ENCODE measurements around the gene SRSF10. TPM values are rescaled to one million over a fixed set of nuclear protein-coding genes. Genes with fewer than 3 reads are reported as not detected.

SRSF10 gene
- total and polyA plus RNA-seq, 2 donors from 2014 or later: 48.5 to 96.2 TPM

DNA sequence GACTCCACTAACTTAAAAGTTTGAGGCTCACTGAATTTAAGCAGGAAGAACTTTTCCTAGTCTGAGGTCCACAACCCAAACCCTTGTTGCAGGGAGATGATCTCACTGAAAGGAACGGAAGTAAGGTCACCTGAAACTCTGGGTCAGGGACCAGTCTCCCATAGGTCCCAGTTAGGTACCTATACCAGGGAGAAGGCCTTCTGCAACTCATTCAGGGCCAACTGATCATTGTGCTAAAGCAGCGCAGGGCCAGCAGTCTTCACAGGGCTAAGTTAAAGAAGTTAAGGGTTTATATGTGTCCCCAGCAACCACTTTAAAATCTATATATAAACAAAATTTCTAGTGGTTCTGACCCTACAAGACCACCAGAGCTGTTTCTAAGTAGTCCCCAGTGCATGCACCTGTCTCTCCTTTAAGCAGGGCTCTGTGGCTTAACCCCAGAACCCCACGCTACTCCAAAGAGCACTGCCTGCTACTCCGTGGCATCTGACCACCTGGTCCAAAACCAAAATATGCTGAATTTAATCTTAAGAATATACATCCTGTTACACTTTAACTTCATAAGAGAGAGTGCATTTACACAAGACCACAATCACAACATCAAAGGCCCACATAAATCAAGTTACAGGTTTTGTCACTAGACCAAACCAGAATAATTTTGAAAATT, 2.8 kb downstream of the SRSF10 start:
- no peak for FAIRE-seq
- no peak overlapping the region for H3K27ac ChIP-seq (ENCODE audit: low read depth in 2 of 2, low read length in 2 of 2)

DNA sequence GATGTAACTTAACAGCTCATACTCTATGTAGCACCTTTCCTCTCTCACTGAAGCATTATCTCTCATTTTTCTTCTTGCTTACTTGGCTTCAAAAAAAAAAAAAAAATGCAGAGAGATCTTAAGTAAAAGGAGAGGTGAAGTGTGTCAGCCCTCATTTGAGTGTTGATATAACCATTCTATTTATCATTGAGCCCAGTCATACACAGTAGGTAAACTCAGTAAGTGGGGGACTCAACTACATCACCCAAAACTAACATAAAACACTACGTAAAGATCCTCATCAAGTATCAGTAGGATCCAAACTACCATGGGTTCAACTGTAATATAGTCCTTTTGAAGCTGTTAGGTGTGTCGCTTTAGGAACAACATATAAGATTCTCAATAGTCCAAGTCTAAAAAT, 12.3 kb downstream of the SRSF10 start:
- no peak for DNase-seq
- TF ChIP-seq, protein P1, sequence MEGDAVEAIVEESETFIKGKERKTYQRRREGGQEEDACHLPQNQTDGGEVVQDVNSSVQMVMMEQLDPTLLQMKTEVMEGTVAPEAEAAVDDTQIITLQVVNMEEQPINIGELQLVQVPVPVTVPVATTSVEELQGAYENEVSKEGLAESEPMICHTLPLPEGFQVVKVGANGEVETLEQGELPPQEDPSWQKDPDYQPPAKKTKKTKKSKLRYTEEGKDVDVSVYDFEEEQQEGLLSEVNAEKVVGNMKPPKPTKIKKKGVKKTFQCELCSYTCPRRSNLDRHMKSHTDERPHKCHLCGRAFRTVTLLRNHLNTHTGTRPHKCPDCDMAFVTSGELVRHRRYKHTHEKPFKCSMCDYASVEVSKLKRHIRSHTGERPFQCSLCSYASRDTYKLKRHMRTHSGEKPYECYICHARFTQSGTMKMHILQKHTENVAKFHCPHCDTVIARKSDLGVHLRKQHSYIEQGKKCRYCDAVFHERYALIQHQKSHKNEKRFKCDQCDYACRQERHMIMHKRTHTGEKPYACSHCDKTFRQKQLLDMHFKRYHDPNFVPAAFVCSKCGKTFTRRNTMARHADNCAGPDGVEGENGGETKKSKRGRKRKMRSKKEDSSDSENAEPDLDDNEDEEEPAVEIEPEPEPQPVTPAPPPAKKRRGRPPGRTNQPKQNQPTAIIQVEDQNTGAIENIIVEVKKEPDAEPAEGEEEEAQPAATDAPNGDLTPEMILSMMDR (IDR thresholded peaks at IDR 0.05; ENCODE audit: borderline replicate concordance, extremely low read depth, insufficient read depth): no peak
- no peak for FAIRE-seq
- Histone ChIP-seq H3K9me3 (ENCODE audit: control insufficient read depth in 2 of 3, insufficient read depth in 1 of 3, low read length in 3 of 3) (no peaks in the 10 kb centered on the region), H3K4me3 (ENCODE audit: low read length in 3 of 3) (no peak overlapping the region), H3K27me3 (ENCODE audit: control insufficient read depth, insufficient read depth, low read length) (no peaks in the 10 kb centered on the region), H3K36me3 (ENCODE audit: control insufficient read depth in 2 of 3, insufficient read depth in 3 of 3, low read length in 3 of 3) (peaks cover 6 to 37% (median 9%) of the 10 kb centered on the region in 3 donors), H3K9ac (ENCODE audit: low read length in 3 of 3) (no peak overlapping the region), H3K27ac (ENCODE audit: low read depth in 2 of 2, low read length in 2 of 2) (no peak overlapping the region), H3K4me1 (ENCODE audit: control insufficient read depth in 2 of 3, insufficient read depth in 2 of 3, low read depth in 1 of 3, low read length in 3 of 3) (no peaks in the 10 kb centered on the region)
- intact Hi-C loops (cut with DNase I): no loop called here

More for the DNA sequence above, 2.8 kb downstream of the SRSF10 start:
- intact Hi-C loops (cut with DNase I): no loop called here
- Histone ChIP-seq H3K9ac (ENCODE audit: low read length in 3 of 3) (no peak overlapping the region), H3K9me3 (ENCODE audit: control insufficient read depth in 2 of 3, insufficient read depth in 1 of 3, low read length in 3 of 3) (no peaks in the 10 kb centered on the region), H3K4me1 (ENCODE audit: control insufficient read depth in 2 of 3, insufficient read depth in 2 of 3, low read depth in 1 of 3, low read length in 3 of 3) (peaks cover 0 to 17% (median 7%) of the 10 kb centered on the region in 3 donors), H3K4me3 (ENCODE audit: low read length in 3 of 3) (no peak overlapping the region), H3K27me3 (ENCODE audit: control insufficient read depth, insufficient read depth, low read length) (no peaks in the 10 kb centered on the region), H3K36me3 (ENCODE audit: control insufficient read depth in 2 of 3, insufficient read depth in 3 of 3, low read length in 3 of 3) (peaks cover 0 to 6% (median 0%) of the 10 kb centered on the region in 3 donors)
- no peak for DNase-seq
- TF ChIP-seq, protein P1 (IDR thresholded peaks at IDR 0.05; ENCODE audit: borderline replicate concordance, extremely low read depth, insufficient read depth): no peak

- TF ChIP-seq, protein P1 (IDR thresholded peaks at IDR 0.05; ENCODE audit: borderline replicate concordance, extremely low read depth, insufficient read depth): no peak
- FAIRE-seq: no peak
- DNase-seq: no peak
- Histone ChIP-seq H3K9ac (ENCODE audit: low read length in 3 of 3) (no peak overlapping the region), H3K9me3 (ENCODE audit: control insufficient read depth in 2 of 3, insufficient read depth in 1 of 3, low read length in 3 of 3) (no peaks in the 10 kb centered on the region), H3K27me3 (ENCODE audit: control insufficient read depth, insufficient read depth, low read length) (no peaks in the 10 kb centered on the region), H3K27ac (ENCODE audit: low read depth in 2 of 2, low read length in 2 of 2) (no peak overlapping the region), H3K36me3 (ENCODE audit: control insufficient read depth in 2 of 3, insufficient read depth in 3 of 3, low read length in 3 of 3) (peaks cover 6 to 37% (median 9%) of the 10 kb centered on the region in 3 donors), H3K4me3 (ENCODE audit: low read length in 3 of 3) (no peak overlapping the region), H3K4me1 (ENCODE audit: control insufficient read depth in 2 of 3, insufficient read depth in 2 of 3, low read depth in 1 of 3, low read length in 3 of 3) (no peaks in the 10 kb centered on the region)
- intact Hi-C loops (cut with DNase I): no loop called here
Measured at GRCh38 chr1:23966973-23967493, 13.1 kb downstream of the SRSF10 start.
